ENCODE results near the gene HBEGF. TPM values are rescaled to one million over a fixed set of nuclear protein-coding genes. Genes with fewer than 3 reads are reported as not detected.

Gene HBEGF
- polyA plus RNA-seq, 1 donor (not counting 4 experiments of a cell fraction or from before 2014, with no cell fraction given): 53.1 TPM

- no peak overlapping the region for H2AFZ ChIP-seq (ENCODE audit: control insufficient read depth, low read length)
- dilution Hi-C loops (cut with MboI; ENCODE audit: extremely low pct_ligation_motif_present, low sequenced_read_pairs): no loop called here
- DNase-seq (ENCODE audit: low read depth, low spot score): no peak
- peaks cover 42% of the 10 kb centered on the region for H3K4me1 ChIP-seq (ENCODE audit: control insufficient read depth, extremely low read depth, insufficient read depth, low read length)
- no peaks in the 10 kb centered on the region for H3K9me3 ChIP-seq (ENCODE audit: control insufficient read depth, low read depth, low read length)
- H3K27me3 ChIP-seq (ENCODE audit: control insufficient read depth, extremely low read depth, insufficient read depth, low read length): no peaks in the 10 kb centered on the region
- TF ChIP-seq EZH2 (IDR thresholded peaks at IDR 0.05; ENCODE audit: low read length) (no peak), CTCF (optimal IDR thresholded peaks at IDR 0.05 in 1 of 3, IDR thresholded peaks at IDR 0.05 in 1 of 3, conservative IDR thresholded peaks at IDR 0.05 in 1 of 3; ENCODE audit: extremely low read depth in 1 of 3, insufficient read depth in 2 of 3, low read length in 3 of 3) (no peak)
- peak overlapping the region in 1 of 3 experiments; percentile 7 for H3K4me3 ChIP-seq (ENCODE audit: control insufficient read depth in 2 of 3, extremely low read depth in 1 of 3, insufficient read depth in 2 of 3, low read depth in 1 of 3, low read length in 3 of 3)
- peaks cover 9% of the 10 kb centered on the region for H4K20me1 ChIP-seq (ENCODE audit: control insufficient read depth, extremely low read depth, insufficient read depth, low read length)
- peak overlapping the region; percentile 92 for H3K27ac ChIP-seq (ENCODE audit: control insufficient read depth, insufficient read depth, low read length)
- peak; percentile 55 for FAIRE-seq
- peaks cover 5% of the 10 kb centered on the region for H3K9me1 ChIP-seq (ENCODE audit: control insufficient read depth, extremely low read depth, insufficient read depth, low read length)
- peak overlapping the region; percentile 83 for H3K4me2 ChIP-seq (ENCODE audit: control insufficient read depth, extremely low read depth, insufficient read depth, low read depth, low read length)
- peaks cover 21% of the 10 kb centered on the region for H3K79me2 ChIP-seq (ENCODE audit: control insufficient read depth, insufficient read depth, low read length)
- peak overlapping the region; percentile 69 for H3K9ac ChIP-seq (ENCODE audit: control insufficient read depth, extremely low read depth, insufficient read depth, low read length)
- peaks cover 0 to 6% of the 10 kb centered on the region in 2 experiments for H3K36me3 ChIP-seq (ENCODE audit: control insufficient read depth in 2 of 2, extremely low read depth in 1 of 2, insufficient read depth in 2 of 2, low read length in 2 of 2)
Measured at GRCh38 chr5:140349244-140349643, 2.8 kb upstream of the HBEGF start.

- peak; percentile 87 for FAIRE-seq
- Histone ChIP-seq H3K79me2 (ENCODE audit: control insufficient read depth, insufficient read depth, low read length) (peaks cover 30% of the 10 kb centered on the region), H3K4me2 (ENCODE audit: control insufficient read depth, extremely low read depth, insufficient read depth, low read depth, low read length) (peak overlapping the region; percentile 83), H3K36me3 (ENCODE audit: control insufficient read depth in 2 of 2, extremely low read depth in 1 of 2, insufficient read depth in 2 of 2, low read length in 2 of 2) (peaks cover 3 to 9% of the 10 kb centered on the region in 2 experiments), H3K27ac (ENCODE audit: control insufficient read depth, insufficient read depth, low read length) (peak overlapping the region; percentile 92), H3K27me3 (ENCODE audit: control insufficient read depth, extremely low read depth, insufficient read depth, low read length) (no peaks in the 10 kb centered on the region), H3K9me3 (ENCODE audit: control insufficient read depth, low read depth, low read length) (no peaks in the 10 kb centered on the region), H4K20me1 (ENCODE audit: control insufficient read depth, extremely low read depth, insufficient read depth, low read length) (peaks cover 11% of the 10 kb centered on the region), H3K9me1 (ENCODE audit: control insufficient read depth, extremely low read depth, insufficient read depth, low read length) (peaks cover 5% of the 10 kb centered on the region), H2AFZ (ENCODE audit: control insufficient read depth, low read length) (no peak overlapping the region), H3K9ac (ENCODE audit: control insufficient read depth, extremely low read depth, insufficient read depth, low read length) (peak overlapping the region; percentile 90), H3K4me3 (ENCODE audit: control insufficient read depth in 2 of 3, extremely low read depth in 1 of 3, insufficient read depth in 2 of 3, low read depth in 1 of 3, low read length in 3 of 3) (peak overlapping the region in 1 of 3 experiments; percentile 53), H3K4me1 (ENCODE audit: control insufficient read depth, extremely low read depth, insufficient read depth, low read length) (peaks cover 53% of the 10 kb centered on the region)
- DNase-seq (ENCODE audit: low read depth, low spot score): peak; percentile 80
- TF ChIP-seq CTCF (optimal IDR thresholded peaks at IDR 0.05 in 1 of 3, IDR thresholded peaks at IDR 0.05 in 1 of 3, conservative IDR thresholded peaks at IDR 0.05 in 1 of 3; ENCODE audit: extremely low read depth in 1 of 3, insufficient read depth in 2 of 3, low read length in 3 of 3): no peak
- dilution Hi-C loops (cut with MboI; ENCODE audit: extremely low pct_ligation_motif_present, low sequenced_read_pairs): no loop called here
Measured at GRCh38 chr5:140348104-140348503, 1.7 kb upstream of the HBEGF start.

Measured in keratinocyte (primary cell).